GM18867 (cell line): ENCODE measurements around the gene NDUFAF4.
A peak's percentile ranks its signal among the peaks of the same experiment; 100 is the strongest.

Experiments
- ATAC-seq: cut with Tn5 transposase; IDR thresholded peaks from one replicate; pipeline ENCODE4 v1.9.1; 2021; ENCODE audit warnings: mild to moderate bottlenecking, moderate library complexity; ENCODE audit not compliant: unreplicated experiment

NDUFAF4 gene

GRCh38 chr6:96899451-96899998 is 1.8 kb upstream of the NDUFAF4 start:
- ATAC-seq: no peak

- no peak for ATAC-seq
Observed at GRCh38 chr6:96899019-96899418, 1.3 kb upstream of the NDUFAF4 start.

- no peak for ATAC-seq
Observed at GRCh38 chr6:96898241-96898851, 655 bp upstream of the NDUFAF4 start.

- no peak for ATAC-seq
Observed at GRCh38 chr6:96889146-96889545, 8.5 kb downstream of the NDUFAF4 start.

GRCh38 chr6:96888745-96889144 is 8.9 kb downstream of the NDUFAF4 start:
- no peak for ATAC-seq

GRCh38 chr6:96886519-96886918 is 11.2 kb downstream of the NDUFAF4 start:
- no peak for ATAC-seq

GRCh38 chr6:96885187-96885631 is 12.5 kb downstream of the NDUFAF4 start:
- peak; percentile 97 for ATAC-seq

- ATAC-seq: no peak
Observed at GRCh38 chr6:96878143-96878542, 19.5 kb downstream of the NDUFAF4 start.

- no peak for ATAC-seq
Observed at GRCh38 chr6:96876886-96877545, 20.7 kb downstream of the NDUFAF4 start.

- no peak for ATAC-seq
Observed at GRCh38 chr6:96872976-96873375, 24.7 kb downstream of the NDUFAF4 start.

- no peak for ATAC-seq
Observed at GRCh38 chr6:96865055-96865405, 32.7 kb downstream of the NDUFAF4 start.

- ATAC-seq: no peak
Observed at GRCh38 chr6:96864216-96865054, 33.3 kb downstream of the NDUFAF4 start.

- no peak for ATAC-seq
Observed at GRCh38 chr6:96862560-96862959, 35.1 kb downstream of the NDUFAF4 start.

GRCh38 chr6:96861588-96861987 is 36.1 kb downstream of the NDUFAF4 start:
- ATAC-seq: no peak

GRCh38 chr6:96856856-96857255 is 40.8 kb downstream of the NDUFAF4 start:
- ATAC-seq: no peak

- no peak for ATAC-seq
Observed at GRCh38 chr6:96853083-96853482, 44.6 kb downstream of the NDUFAF4 start.

GRCh38 chr6:96852605-96853004 is 45.1 kb downstream of the NDUFAF4 start:
- no peak for ATAC-seq

GRCh38 chr6:96851858-96852257 is 45.8 kb downstream of the NDUFAF4 start:
- no peak for ATAC-seq

- ATAC-seq: no peak
Observed at GRCh38 chr6:96849615-96850014, 48.1 kb downstream of the NDUFAF4 start.

- ATAC-seq: no peak
Observed at GRCh38 chr6:96844530-96844929, 53.2 kb downstream of the NDUFAF4 start.

- no peak for ATAC-seq
Observed at GRCh38 chr6:96841345-96841744, 56.3 kb downstream of the NDUFAF4 start.
